K562 (cell line): Measurements from ENCODE around the gene TNFAIP3. TPM values are rescaled to one million over a fixed set of nuclear protein-coding genes. Genes with fewer than 3 reads are reported as not detected.
A peak's percentile ranks its signal among the peaks of the same experiment; 100 is the strongest.

Experiments used
- DEAF1 ChIP-seq: fragments of 450-650 bp; formaldehyde crosslinking; IDR thresholded peaks from 2 replicates; pipeline ENCODE4 v1.4.0; 2020; ENCODE audit warnings: mild to moderate bottlenecking, moderate library complexity
- FOXJ3 ChIP-seq: sonication (generic); formaldehyde crosslinking; IDR thresholded peaks from 2 replicates; pipeline ENCODE4 v1.4.0; 2020; ENCODE audit warnings: mild to moderate bottlenecking, missing genetic modification reagents
- L3MBTL2 ChIP-seq: fragments of 450-650 bp; IDR thresholded peaks from 2 replicates; pipeline ENCODE4 v1.6.1; 2016; ENCODE audit warnings: mild to moderate bottlenecking, moderate library complexity
- MAZ ChIP-seq, 2 experiments: fragments of 450-650 bp in 1 of 2; sonication (generic) in 1 of 2; formaldehyde crosslinking; IDR thresholded peaks in 1 of 2; conservative IDR thresholded peaks in 1 of 2; 2 replicates each; pipeline versions ENCODE4 v1.4.0 to v1.5.0; 2020; ENCODE audit warnings: mild to moderate bottlenecking in 1 of 2, missing genetic modification reagents in 1 of 2
- MECOM ChIP-seq: fragments of 250-450 bp; sonication (Bioruptor Pico); IDR thresholded peaks from 2 replicates; pipeline ENCODE4 v1.8.0; 2022; ENCODE audit warnings: inconsistent platforms
- MXD1 ChIP-seq: fragments of 250-450 bp; sonication (Bioruptor Pico); IDR thresholded peaks from 2 replicates; pipeline ENCODE4 v1.8.0; 2021; ENCODE audit warnings: borderline replicate concordance, mild to moderate bottlenecking, moderate library complexity; ENCODE audit not compliant: poor library complexity, severe bottlenecking
- NFRKB ChIP-seq: fragments of 450-650 bp; IDR thresholded peaks from 2 replicates; pipeline ENCODE4 v1.6.1; 2016; ENCODE audit warnings: low read depth
- PTBP1 ChIP-seq: fragments of 200-400 bp; formaldehyde crosslinking; IDR thresholded peaks from 2 replicates; pipeline ENCODE4 v1.6.1; 2017; ENCODE audit warnings: low read depth, low read length
- RCOR1 ChIP-seq, 2 experiments: IDR thresholded peaks; 2 replicates each; pipeline ENCODE4 v1.6.1; 2012; ENCODE audit warnings: low read depth in 2 of 2, low read length in 2 of 2, borderline replicate concordance in 1 of 2, improper control_type of control experiment in 1 of 2
- TAF15 ChIP-seq: fragments of 200-400 bp; formaldehyde crosslinking; IDR thresholded peaks from 2 replicates; pipeline ENCODE4 v1.6.1; 2017; ENCODE audit warnings: mild to moderate bottlenecking, low read depth, low read length, moderate library complexity
- ZNF280B ChIP-seq: fragments of 250-450 bp; sonication (Bioruptor Pico); IDR thresholded peaks from 2 replicates; pipeline ENCODE4 v1.5.1; 2021; ENCODE audit warnings: mild to moderate bottlenecking
- ZNF644 ChIP-seq: fragments of 200-800 bp; sonication (Bioruptor generic); IDR thresholded peaks from 2 replicates; pipeline ENCODE4 v1.6.1; 2016; ENCODE audit warnings: low read depth, missing genetic modification characterization, missing compliant biosample characterization
- polyA plus RNA-seq, 8 experiments: library from polyadenylated mRNA; depleted of rRNA in 4 of 8; stranded (reverse) in 5 of 8; unstranded in 3 of 8; fragments of >200 nt; fragmentation: Nextera tagmentation in 2 of 8; fragmentation: Illumina TruSeq in 1 of 8; extraction: Ambion mirVana in 2 of 8; extraction: Trizol in 1 of 8; gene quantifications; 2 replicates each; pipeline versions ENCODE4 v1.2.1 to v1.2.3, GENCODE V29; 2011 to 2014; ENCODE audit warnings: inconsistent platforms in 1 of 8, missing spikeins in 1 of 8
- total RNA-seq, 7 experiments: library from RNA; depleted of rRNA in 6 of 7; stranded (reverse); fragments of >200 nt in 6 of 7; fragmentation: Illumina TruSeq in 2 of 7; extraction: Trizol in 2 of 7; gene quantifications; 2 replicates each; pipeline versions ENCODE4 v1.2.1 to v1.2.3, GENCODE V29; 2011 to 2021; ENCODE audit warnings: low replicate concordance in 1 of 7

TNFAIP3 gene
- total and polyA plus RNA-seq, 9 of the 15 experiments (the other 6 are each of a cell fraction or from before 2014, with no cell fraction given), result 0.79 to 17.0 (median 6.4) TPM

- TF ChIP-seq MECOM (CRISPR knock-in tag) (0 out of 2 replicates have a peak, but pooled peaks have one; percentile 3), ZNF280B (CRISPR knock-in tag) (no peak), MXD1 (no peak), TAF15 (no peak), DEAF1 (CRISPR knock-in tag) (0 out of 2 replicates have a peak, but pooled peaks have one; percentile 1), PTBP1 (no peak), NFRKB (peak; percentile 96), RCOR1 (IDR thresholded peaks at IDR 0.05; ENCODE audit: borderline replicate concordance in 1 of 2, low read depth in 2 of 2, low read length in 2 of 2) (peak in 1 of 2 experiments; percentile 42; a peak in 1 of 4 replicates), ZNF644 (tag) (0 out of 2 replicates have a peak, but pooled peaks have one; percentile 50), L3MBTL2 (0 out of 2 replicates have a peak, but pooled peaks have one; percentile 1), MAZ (CRISPR knock-in tag; conservative IDR thresholded peaks at IDR 0.05 in 1 of 2, IDR thresholded peaks at IDR 0.05 in 1 of 2) (peak; percentile 10 to 68; a peak in 2 of 4 replicates), FOXJ3 (CRISPR knock-in tag) (no peak)
These were observed 38.0 kb downstream of the TNFAIP3 start (continued) for GRCh38 chr6:137904822-137905617.
